ENCODE results near the gene VWCE.
A peak's percentile ranks its signal among the peaks of the same experiment; 100 is the strongest.

The VWCE gene

GRCh38 chr11:61294717-61295595 lies at the start of gene VWCE:
Gene VWCE, minus strand, starts transcription at chr11:61295316. Its CDS starts 279 bp downstream, at chr11:61295037.
- peak; percentile 38 to 54 for DNase-seq

GRCh38 chr11:61343792-61344745 lies 49.0 kb upstream of the VWCE start:
- DNase-seq, result no peak

GRCh38 chr11:61342207-61342803 lies 47.2 kb upstream of the VWCE start:
- no peak for DNase-seq

- no peak for DNase-seq
Measured at GRCh38 chr11:61341706-61342105, 46.6 kb upstream of the VWCE start.

- DNase-seq, result no peak
Measured at GRCh38 chr11:61340979-61341378, 45.9 kb upstream of the VWCE start.

- DNase-seq, result no peak
Measured at GRCh38 chr11:61339490-61339878, 44.4 kb upstream of the VWCE start.

- DNase-seq, result no peak
Measured at GRCh38 chr11:61338783-61339489, 43.8 kb upstream of the VWCE start.

GRCh38 chr11:61337706-61338470 lies 42.8 kb upstream of the VWCE start:
- DNase-seq, result no peak

GRCh38 chr11:61336171-61336935 lies 41.2 kb upstream of the VWCE start:
- DNase-seq, result peak; percentile 56 to 77

- no peak for DNase-seq
Measured at GRCh38 chr11:61335355-61335710, 40.2 kb upstream of the VWCE start.

- DNase-seq, result no peak
Measured at GRCh38 chr11:61334434-61335354, 39.6 kb upstream of the VWCE start.

GRCh38 chr11:61333550-61334433 lies 38.7 kb upstream of the VWCE start:
- no peak for DNase-seq

GRCh38 chr11:61332797-61333549 lies 37.9 kb upstream of the VWCE start, which contains the start of the genes DDB1 and TKFC:
Gene DDB1, minus strand, starts transcription at chr11:61333105. Its CDS starts 137 bp downstream, at chr11:61332968.
Gene TKFC, plus strand, starts transcription at chr11:61333228. Its CDS starts 1,501 bp downstream, at chr11:61334729.
- peak; percentile 93 for DNase-seq

GRCh38 chr11:61332281-61332796 lies 37.2 kb upstream of the VWCE start:
- no peak for DNase-seq

- no peak for DNase-seq
Measured at GRCh38 chr11:61331651-61332050, 36.5 kb upstream of the VWCE start.

- DNase-seq, result no peak
Measured at GRCh38 chr11:61329871-61330270, 34.8 kb upstream of the VWCE start.

GRCh38 chr11:61328351-61328750 lies 33.2 kb upstream of the VWCE start:
- DNase-seq, result no peak

GRCh38 chr11:61327669-61328071 lies 32.6 kb upstream of the VWCE start:
- no peak for DNase-seq

Measured in NCI-H1930 (cell line).